Stimulated activated CD8-positive, alpha-beta memory T cell treated with anti-CD3 and anti-CD28 coated beads, Interleukin-2, amount 100 ng/mL, for 48 hours (primary cell): ENCODE data around the gene SPATA12.

ENCODE experiments used
- DNase-seq, 2 donors: peaks; one replicate each; pipeline ENCODE4 v3.0.0-alpha.2; 2020; ENCODE audit warnings: low read depth in 2 of 2

The SPATA12 gene

GRCh38 chr3:57116501-57116900, 56.0 kb downstream of the SPATA12 start:
- no peak for DNase-seq

- DNase-seq, result no peak
Observed at GRCh38 chr3:57118254-57118653, 57.8 kb downstream of the SPATA12 start.

GRCh38 chr3:57120040-57120439, 59.6 kb downstream of the SPATA12 start:
- no peak for DNase-seq

GRCh38 chr3:57120451-57121174, 60.1 kb downstream of the SPATA12 start:
- no peak for DNase-seq
